Epithelial cell of esophagus (primary cell): Measurements from ENCODE around the gene CATSPERZ.

Experiments used
- DNase-seq: peaks from one replicate; pipeline ENCODE4 v3.0.0; 2010; ENCODE audit warnings: low read depth
- H3K4me3 ChIP-seq: 2 replicates; pipeline ENCODE4 v1.5.1; 2011; ENCODE audit warnings: mild to moderate bottlenecking, low read length, control low read depth
- TF ChIP-seq, protein P1 (sequence below): IDR thresholded peaks from 2 replicates; pipeline ENCODE4 v1.5.1; 2011; ENCODE audit warnings: low read depth, mild to moderate bottlenecking, low read length, control low read depth, inconsistent platforms; ENCODE audit not compliant: insufficient read depth; ENCODE audit errors: missing control alignments

CATSPERZ gene, protein sequence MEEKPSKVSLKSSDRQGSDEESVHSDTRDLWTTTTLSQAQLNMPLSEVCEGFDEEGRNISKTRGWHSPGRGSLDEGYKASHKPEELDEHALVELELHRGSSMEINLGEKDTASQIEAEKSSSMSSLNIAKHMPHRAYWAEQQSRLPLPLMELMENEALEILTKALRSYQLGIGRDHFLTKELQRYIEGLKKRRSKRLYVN

DNA sequence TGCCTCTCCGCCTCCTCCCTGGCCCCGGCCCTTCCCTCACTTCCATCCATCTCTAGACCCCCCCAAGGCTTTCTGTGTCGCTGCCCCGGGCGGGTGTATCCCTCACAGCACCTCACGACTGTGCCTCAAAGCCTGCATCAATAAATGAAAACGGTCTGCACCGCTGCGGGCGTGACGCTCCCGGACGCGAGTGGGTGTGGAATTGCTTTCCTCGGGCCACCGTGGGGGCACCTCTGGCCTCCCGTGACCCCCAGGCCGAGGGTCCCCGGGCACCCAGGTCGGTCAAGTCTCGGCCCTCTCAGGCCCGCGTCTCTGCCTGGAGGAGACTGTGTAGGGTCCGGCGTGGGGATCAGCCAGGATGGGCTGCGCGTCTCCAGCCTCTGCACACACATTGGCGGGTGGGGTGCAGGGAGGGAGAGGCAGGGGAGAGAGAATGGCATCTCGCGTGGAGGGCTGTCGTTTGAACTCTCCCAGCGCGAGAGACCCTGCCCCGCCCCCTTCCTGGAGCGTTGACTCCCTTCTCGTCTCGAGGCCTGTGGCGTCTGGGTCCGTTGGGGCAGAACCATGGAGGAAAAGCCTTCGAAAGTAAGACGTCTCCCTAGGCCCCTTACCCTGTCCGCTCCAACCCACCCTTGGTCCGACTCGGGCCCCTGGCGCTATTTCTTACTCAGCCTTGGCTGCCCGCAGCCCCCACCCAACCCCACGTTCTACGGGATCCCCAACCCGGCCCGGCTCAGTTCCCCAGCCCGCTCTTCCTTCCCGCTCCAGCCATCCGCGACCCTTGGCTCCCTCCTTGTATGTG lies at the start of gene CATSPERZ:
Gene CATSPERZ (plus strand): TSS at position 512 of the 802 bp plus-strand sequence. CDS start 53 bp downstream, at position 565.
- H3K4me3 ChIP-seq: peak within 1 kb of the TSS; percentile 35
- TF ChIP-seq, protein P1, sequence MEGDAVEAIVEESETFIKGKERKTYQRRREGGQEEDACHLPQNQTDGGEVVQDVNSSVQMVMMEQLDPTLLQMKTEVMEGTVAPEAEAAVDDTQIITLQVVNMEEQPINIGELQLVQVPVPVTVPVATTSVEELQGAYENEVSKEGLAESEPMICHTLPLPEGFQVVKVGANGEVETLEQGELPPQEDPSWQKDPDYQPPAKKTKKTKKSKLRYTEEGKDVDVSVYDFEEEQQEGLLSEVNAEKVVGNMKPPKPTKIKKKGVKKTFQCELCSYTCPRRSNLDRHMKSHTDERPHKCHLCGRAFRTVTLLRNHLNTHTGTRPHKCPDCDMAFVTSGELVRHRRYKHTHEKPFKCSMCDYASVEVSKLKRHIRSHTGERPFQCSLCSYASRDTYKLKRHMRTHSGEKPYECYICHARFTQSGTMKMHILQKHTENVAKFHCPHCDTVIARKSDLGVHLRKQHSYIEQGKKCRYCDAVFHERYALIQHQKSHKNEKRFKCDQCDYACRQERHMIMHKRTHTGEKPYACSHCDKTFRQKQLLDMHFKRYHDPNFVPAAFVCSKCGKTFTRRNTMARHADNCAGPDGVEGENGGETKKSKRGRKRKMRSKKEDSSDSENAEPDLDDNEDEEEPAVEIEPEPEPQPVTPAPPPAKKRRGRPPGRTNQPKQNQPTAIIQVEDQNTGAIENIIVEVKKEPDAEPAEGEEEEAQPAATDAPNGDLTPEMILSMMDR: no peak
- DNase-seq: no peak

DNA sequence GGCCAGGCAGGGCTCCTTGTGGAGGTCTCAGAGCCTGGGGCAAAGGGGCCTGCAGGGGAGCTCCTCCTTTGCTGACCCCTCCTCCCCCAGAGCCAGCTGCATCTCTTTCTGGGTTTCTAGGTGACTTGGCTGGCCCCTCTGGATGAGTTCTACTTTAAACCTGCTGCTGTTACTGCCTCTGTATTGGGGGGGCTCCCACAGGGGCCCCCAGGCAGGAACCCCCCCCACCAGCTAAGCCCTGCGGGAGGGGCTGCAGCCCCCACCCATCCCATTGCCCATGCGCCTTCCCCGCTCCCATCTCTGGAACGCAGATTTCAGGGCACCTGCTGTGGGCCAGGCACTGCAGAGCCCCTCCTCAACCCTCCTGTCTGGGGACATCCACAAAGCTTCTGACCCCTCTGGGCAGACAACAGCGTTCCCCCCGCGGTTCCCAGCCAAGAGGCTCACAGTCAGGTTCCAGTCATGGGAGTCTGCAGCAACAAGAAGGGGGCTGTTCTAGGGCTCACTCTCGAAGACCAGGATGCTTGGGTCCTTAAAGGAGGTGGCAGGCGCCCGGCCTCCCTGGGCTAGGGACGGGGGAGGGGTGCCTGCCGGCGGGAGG lies 49.6 kb upstream of the CATSPERZ start:
- peak overlapping the region; percentile 62 for H3K4me3 ChIP-seq
- TF ChIP-seq, protein P1: no peak
- no peak for DNase-seq

DNA sequence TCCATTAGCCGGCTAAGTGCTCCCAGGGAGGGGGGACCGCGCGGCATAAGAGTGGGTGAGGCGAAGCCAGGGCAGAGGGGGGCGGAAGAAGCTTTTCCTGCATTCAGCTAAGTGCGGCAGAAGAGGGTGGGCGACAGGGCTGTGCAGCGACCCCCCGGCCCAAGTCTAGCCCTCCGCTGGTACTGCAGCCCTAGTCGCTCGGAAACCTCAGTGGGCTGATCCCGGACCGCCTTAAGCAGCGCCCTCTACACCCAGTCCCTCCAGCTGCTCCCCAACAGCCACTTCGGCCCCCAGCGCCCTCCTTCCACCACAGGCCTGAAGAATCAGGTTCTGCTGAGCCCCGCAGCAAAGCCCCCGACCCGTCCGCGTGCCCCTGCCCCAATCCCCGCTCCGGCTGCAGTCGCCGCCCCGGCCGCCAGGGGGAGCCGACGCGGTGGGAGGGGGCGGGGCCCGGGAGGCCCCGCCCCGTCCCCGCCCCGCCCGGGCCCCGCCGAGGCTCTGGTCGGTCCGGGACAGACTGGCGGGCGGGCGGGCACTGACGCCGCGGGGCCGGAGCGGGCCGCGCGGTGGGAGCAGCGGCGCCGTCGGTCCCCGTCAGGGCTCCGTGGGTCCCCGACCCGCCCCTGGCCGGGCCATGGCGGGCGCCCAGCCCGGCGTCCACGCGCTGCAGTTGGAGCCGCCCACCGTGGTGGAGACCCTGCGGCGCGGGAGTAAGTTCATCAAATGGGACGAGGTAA lies 49.0 kb upstream of the CATSPERZ start, which contains the start of gene PLCB3:
Gene PLCB3 (plus strand): TSS at position 515 of the 737 bp plus-strand sequence. CDS start 120 bp downstream, at position 635.
- peak within 1 kb of the TSS; percentile 90 for H3K4me3 ChIP-seq
- TF ChIP-seq, protein P1: peak; percentile 31
- peak; percentile 56 for DNase-seq

DNA sequence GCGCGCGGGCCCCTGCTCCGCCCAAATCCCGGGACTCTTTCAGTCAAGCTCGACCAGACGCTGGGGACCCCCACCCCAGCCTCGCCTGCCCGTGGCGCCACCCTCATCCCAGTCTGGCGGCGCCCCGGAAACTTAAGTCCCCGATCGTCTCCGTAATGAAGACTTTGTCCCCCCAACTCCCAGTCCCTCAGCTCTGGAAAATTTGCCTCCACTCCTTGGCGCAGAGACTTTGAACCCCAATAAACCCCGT lies 48.5 kb upstream of the CATSPERZ start:
- no peak for DNase-seq
- TF ChIP-seq, protein P1: no peak
- H3K4me3 ChIP-seq: peak overlapping the region; percentile 90

DNA sequence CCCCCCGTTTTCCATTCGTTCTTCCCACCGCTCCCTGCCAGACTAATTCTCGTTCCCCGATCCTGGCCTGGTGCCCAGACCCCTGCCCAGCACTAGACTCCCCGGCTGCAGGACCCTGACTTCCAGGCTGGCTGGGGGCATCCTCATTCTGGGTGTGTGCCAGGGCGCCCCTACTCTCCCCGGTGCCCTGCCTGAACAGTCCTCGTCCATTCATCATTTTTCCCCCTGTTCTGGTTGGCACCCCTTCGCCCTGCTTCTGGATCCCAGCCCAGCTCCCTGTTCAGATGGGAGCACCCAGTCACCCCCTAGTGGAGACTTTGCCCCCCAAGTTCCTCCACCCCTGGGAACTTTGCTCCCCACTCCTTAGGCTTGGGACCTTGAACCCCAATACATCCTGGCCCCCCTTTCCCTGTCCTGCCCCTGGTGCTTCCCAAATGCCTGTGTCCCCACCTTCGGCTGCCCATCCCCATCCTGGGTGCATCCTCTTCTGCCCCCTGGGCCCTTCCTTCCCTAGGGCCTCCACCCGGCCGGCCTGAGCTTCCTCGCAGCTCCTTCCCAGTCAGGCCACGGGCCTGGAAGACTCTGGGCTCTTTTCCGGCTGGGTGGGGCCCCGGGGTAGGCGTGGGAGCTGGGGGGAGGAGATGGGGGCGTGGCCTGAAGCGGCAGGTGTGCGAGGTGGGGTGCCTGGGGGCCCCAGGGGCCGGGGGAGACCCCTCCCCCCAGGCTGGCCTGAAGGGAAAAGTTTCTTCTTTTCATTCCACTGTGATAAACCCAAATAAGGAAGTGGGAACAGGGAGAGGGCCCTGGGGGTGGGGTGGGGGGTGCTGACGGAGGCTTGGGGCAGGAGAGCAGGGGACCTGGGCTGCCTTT lies 47.9 kb upstream of the CATSPERZ start:
- DNase-seq: peak; percentile 72
- TF ChIP-seq, protein P1: peak; percentile 34
- H3K4me3 ChIP-seq: peak overlapping the region; percentile 90

DNA sequence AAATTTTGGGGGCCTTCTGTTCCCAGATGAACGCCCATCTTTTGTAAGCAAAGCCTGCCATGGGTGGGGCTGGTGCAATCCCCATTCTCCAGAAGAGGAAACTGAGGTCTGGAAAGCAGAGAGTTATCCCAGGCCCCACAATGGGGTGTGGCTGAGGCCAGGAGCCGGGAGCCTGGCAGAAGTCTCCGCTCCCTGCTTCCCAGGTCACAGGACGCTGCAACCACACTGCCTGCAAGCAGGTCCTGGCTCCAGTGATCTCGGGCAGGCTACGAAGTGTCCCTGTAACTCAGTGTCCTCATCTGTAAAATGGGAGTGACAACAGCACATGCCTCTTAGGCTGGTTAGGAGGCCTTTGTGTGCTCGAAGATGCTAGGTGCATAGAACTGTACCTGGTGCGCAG lies 47.1 kb upstream of the CATSPERZ start:
- no peak for DNase-seq
- peak overlapping the region; percentile 90 for H3K4me3 ChIP-seq
- TF ChIP-seq, protein P1: no peak
